Activated CD4-positive, alpha-beta T cell treated with anti-CD3 and anti-CD28 coated beads, Interleukin-2, amount 50 U/mL, for 48 hours (primary cell): Measurements from ENCODE around the gene ABRACL.
"Not testable (repeated sequence)": the region's sequence is repeated elsewhere in the genome, so short reads cannot be mapped to it uniquely, and the experiment has no call there.

Source experiments
- DNase-seq, 2 experiments: peaks; one replicate each; pipeline ENCODE4 v3.0.0-alpha.2; 2020

The ABRACL gene

DNA sequence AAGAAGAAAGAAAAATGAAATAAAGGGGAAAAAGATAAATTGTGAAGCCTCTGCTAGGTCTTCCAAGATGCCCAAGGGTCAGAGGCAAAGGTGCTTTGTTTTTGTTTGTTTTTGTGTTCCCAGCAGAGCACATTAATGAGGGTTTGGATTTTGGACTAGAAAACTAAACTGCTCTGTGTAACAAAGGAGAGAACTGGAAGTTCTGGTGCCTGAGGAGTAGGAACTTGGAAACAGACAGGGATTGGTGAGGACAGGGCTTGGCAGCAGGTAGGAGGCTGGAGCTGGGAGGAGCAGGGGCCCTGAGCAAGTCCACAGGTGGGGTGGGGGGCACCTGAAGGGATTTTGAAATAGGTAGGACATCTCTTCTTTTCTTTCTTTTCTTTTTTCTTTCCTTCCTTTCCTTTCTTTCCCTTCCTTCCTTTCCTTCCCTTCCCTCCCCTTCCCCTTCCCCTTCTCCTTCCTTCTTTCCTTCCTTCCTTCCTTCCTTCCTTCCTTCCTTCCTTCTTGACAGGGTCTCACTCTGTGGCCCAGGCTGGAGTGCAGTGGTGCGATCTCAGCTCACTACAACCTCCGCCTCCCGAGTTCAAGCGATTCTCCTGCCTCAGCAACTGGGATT is 15.3 kb upstream of the ABRACL start:
- no peak for DNase-seq

GRCh38 chr6:139014945-139015344 is 13.6 kb upstream of the ABRACL start:
- no peak for DNase-seq

DNA sequence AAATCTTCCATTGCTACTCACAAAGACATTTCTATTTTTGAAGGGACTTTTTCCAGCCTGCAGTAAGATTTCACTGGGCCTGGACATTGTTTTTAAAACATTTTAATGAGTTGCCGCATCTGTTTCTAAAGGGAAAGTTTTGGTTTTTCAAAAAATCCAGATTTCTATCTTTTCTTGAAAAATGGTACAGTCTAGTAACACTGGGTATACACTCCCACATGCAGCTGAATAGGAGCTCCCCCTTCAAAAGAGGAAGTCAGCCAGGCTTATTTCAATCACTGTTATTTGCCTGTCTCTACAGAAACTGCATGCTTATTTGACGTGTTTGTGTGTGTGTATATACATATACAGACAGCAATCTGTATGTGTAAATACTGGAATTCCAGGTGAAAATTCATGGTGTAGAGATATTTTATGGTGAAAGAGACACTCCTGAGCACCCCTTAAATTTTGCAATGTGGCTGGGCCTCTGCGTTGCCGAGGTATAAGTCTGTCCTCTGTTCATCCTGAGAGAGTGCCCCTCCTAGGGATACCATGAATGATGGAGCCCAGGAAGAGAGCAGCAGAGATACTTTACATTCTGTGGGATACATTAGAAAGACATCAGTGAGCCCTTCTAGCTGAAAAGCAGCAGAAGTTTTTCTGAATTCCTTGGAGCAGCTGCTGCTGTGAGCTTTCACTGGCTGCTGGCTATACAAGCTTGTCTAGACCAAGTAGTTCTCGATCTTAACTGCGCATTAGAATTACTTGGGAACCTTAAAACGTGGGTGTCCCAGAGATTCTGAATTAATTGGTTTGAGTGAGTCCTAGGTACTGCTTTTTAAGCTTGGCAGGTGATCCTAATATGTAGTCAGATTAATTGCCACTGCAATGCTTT is 12.0 kb upstream of the ABRACL start:
- no peak for DNase-seq

- DNase-seq = no peak
Observed at GRCh38 chr6:139017227-139017626, 11.3 kb upstream of the ABRACL start.

GRCh38 chr6:139019722-139020121 is 8.8 kb upstream of the ABRACL start:
- no peak for DNase-seq

DNA sequence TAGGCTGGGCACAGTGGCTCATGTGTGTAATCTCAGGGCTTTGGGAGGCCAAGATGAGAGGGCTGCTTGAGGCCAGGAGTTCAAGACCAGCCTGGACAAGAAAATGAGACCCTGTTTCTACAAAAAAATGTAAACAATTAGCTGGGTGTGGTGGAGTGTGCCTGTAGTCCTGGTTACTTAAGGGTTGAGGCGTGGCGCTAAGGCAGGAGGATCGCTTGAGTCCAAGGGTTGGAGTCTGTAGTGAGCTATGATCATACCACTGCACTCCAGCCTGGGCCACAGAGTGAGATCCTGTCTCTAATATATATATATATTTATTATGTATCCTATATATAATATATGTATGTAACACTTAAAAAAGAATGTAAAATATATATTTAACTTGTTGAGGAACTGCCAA is 7.9 kb upstream of the ABRACL start:
- DNase-seq = no peak

- DNase-seq = not testable (repeated sequence)
Observed at GRCh38 chr6:139025416-139025815, 3.1 kb upstream of the ABRACL start.

GRCh38 chr6:139027620-139028182 is 844 bp upstream of the ABRACL start:
- peak; percentile 52 to 64 for DNase-seq

DNA sequence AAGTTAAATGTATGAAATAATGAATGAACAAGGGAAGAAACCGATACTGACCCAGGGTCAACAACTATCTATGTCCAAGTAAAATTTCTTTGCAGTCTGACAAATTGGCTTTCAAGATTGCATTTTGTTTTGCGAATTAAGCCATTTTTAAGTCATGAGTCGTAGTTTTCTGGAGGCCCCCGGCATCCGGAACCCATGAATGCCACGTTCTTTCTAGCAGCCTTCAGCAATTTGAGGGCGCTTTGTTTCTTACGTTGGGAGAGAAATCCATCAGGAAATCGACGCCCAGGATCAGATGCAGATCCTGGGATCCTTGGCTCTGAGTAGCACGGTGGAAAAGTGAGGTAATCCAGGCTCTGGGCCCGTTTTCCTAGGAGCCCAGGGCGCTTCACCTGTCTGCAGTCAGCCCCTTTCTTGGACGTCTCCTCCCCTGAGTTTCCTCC is 309 bp upstream of the ABRACL start:
- no peak for DNase-seq

DNA sequence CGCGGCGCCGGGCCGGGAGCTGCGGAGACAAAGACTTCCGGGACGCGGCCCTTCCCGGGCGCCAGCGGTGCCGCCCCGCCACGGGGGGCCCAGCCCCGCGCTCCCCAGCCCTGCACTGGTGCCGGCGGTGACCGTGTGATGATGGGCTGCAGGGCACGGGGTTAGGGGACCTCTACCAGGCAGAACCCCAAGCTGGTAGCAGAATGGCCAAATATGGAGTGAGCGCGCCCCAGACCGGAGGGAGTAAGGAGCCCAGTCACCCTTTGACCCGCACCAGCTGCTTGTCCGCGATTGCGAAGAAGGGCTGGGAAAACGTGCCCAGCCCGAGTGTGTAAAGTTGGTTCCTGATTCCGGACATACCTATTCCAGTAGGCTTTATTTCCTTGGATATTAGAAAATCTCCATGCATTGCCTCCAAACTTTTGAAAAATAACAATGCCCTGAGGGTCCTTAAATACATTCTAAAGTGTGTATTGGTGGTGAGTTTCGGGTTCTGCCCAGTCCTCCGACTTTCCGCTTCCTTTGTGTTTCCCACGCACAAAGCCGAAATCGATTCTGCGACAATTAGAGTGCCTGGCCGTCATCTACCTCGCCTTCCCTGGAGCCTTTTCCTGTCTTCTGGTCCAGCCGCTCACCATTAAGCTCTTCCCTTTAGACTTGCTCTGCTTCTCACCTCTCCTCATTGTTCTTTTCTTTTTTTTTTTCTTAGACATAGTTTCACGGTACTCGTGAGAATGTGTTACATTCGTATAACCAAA is 1.1 kb downstream of the ABRACL start:
- DNase-seq = peak; percentile 45 to 47

- no peak for DNase-seq
Observed at GRCh38 chr6:139030228-139030963, 1.9 kb downstream of the ABRACL start.

- no peak for DNase-seq
Observed at GRCh38 chr6:139037490-139037889, 8.9 kb downstream of the ABRACL start.

DNA sequence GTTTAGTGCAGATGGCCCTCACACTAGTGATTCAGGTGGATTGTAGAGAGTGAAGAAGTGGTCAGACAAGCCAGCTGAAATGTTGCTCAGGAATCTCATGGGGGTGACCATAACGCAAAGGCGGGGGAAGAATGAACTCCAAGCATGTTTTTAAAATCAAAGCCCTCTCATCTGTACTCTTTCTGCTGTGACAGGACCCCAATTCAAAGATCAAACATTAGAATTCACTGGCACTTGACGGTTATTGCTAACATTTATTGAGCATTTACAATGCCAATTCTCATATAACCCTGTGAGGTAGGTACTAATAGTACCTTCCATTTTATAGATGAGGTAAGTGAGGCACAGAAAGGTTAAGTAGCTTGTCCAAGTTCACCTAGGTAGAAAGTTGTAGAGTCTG is 15.7 kb downstream of the ABRACL start:
- no peak for DNase-seq

- no peak for DNase-seq
Observed at GRCh38 chr6:139047677-139048076, 19.1 kb downstream of the ABRACL start.

- not testable (repeated sequence) for DNase-seq
Observed at GRCh38 chr6:139048912-139049311, 20.4 kb downstream of the ABRACL start.

- DNase-seq = not testable (repeated sequence)
Observed at GRCh38 chr6:139050131-139050769, 21.7 kb downstream of the ABRACL start.

GRCh38 chr6:139050770-139051313 is 22.3 kb downstream of the ABRACL start:
- DNase-seq = no peak

DNA sequence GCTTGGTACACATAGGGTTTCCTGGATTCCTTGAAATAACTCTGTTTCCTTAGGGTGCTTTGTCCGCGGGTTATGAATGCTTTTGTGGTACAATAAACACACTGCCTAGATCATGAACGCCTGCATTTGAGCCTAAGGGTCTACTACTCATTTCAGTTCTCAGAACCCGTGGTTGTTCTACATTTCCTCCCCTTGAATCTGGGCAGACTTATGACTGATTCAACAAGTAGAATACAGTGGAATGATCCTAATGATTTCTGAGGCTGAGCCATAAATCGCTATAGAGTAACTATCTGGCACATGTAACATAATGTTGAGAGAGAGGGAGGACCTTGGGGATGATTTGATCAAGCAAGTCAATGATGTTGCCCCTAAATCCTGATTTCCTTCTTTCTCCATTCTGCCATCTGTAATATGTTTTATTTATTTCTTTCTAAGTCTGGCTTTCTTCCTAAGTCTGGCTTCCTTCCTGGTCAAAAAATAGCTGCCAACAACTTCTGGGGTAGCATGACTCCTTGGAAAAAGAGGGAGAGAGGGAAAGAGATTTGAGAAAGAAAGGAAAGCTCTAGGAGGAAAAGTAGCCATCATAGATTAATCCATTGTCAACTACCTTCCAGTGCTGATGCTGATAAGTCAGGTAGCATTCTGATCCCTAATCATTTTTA is 23.0 kb downstream of the ABRACL start:
- DNase-seq = no peak

- no peak for DNase-seq
Observed at GRCh38 chr6:139053382-139053781, 24.8 kb downstream of the ABRACL start.

- DNase-seq = no peak
Observed at GRCh38 chr6:139054001-139054400, 25.5 kb downstream of the ABRACL start.

DNA sequence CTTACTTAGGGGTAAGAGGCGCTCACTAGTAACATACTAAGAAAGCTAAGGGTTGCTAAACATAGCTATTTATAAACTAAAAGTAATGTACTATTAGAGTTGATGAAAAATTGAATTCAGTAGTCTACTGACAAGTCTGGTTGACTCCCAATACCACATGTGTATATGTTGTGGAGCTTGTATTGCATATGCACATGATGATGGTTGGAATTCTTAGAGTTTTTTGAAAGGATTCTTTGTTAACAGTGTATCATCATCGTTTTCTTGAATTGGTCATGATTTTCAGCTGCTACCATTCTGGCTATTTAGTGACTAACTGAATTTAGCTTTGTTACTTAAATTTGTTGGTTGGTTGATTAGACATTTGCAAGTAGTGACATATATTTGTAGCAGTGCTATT is 27.2 kb downstream of the ABRACL start:
- DNase-seq = no peak
